Rectal smooth muscle tissue (tissue), 1 donor: ENCODE measurements around the gene CARD19.

Experiments used
- H3K27ac ChIP-seq: one replicate; pipeline ENCODE4 v1.7.0; 2013; ENCODE audit warnings: low read depth, low read length, inconsistent platforms
- H3K27me3 ChIP-seq: one replicate; pipeline ENCODE4 v1.7.0; 2013; ENCODE audit warnings: low read length; ENCODE audit not compliant: control insufficient read depth, insufficient read depth
- H3K36me3 ChIP-seq: one replicate; pipeline ENCODE4 v1.7.0; 2013; ENCODE audit warnings: low read length; ENCODE audit not compliant: control insufficient read depth, insufficient read depth
- H3K4me1 ChIP-seq: one replicate; pipeline ENCODE4 v1.7.0; 2013; ENCODE audit warnings: low read length; ENCODE audit not compliant: control insufficient read depth, insufficient read depth
- H3K4me3 ChIP-seq: one replicate; pipeline ENCODE4 v1.7.0; 2013; ENCODE audit warnings: low read length
- H3K9ac ChIP-seq: one replicate; pipeline ENCODE4 v1.7.0; 2013; ENCODE audit warnings: low read length

The CARD19 gene

DNA sequence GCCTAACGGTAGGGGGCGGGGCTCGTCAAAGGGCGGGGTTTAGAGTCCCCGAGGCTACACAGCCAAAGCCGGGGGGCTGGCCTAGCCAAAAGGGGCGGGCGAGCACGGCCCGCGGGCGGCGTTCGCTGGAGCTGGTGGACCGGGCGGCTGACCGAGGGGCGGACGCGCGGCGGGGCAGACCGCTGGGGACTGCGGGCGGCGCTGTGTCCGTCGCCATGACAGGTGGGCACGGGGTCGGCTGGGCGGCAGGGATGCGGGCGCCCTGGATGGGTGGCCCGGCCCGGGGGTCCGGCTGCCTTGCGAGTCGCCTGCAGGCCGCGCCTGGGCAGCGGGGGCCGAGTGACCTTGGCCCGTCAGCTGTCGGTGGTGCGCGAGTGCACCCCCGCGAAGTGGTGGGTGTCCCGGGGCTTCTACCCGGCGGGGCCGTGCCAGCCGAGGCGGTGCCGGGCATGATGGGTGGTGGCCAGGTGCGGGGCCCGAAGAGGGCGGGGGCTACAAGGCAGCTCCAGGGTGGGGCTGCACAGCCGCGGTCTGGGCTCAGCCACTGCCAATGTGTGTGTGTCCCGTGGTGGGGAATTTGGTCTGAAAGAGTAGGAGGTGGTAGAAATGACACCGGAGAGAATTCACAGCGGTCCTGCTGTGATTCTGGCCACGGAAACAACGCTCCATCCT, at the start of gene CARD19:
Gene CARD19 (plus strand): TSS at position 87 of the 672 bp plus-strand sequence. CDS start 129 bp downstream, at position 216.
- H3K36me3 ChIP-seq, result no peaks in the 10 kb centered on the region
- peak within 1 kb of the TSS; percentile 84 for H3K4me3 ChIP-seq
- peak within 1 kb of the TSS; percentile 95 for H3K27ac ChIP-seq
- H3K27me3 ChIP-seq, result no peaks in the 10 kb centered on the region
- H3K4me1 ChIP-seq, result peaks cover 25% of the 10 kb centered on the region
- peak within 1 kb of the TSS; percentile 74 for H3K9ac ChIP-seq

GRCh38 chr9:93048566-93049448, 47.2 kb upstream of the CARD19 start:
- no peak overlapping the region for H3K4me3 ChIP-seq
- no peaks in the 10 kb centered on the region for H3K27me3 ChIP-seq
- no peak overlapping the region for H3K27ac ChIP-seq
- H3K9ac ChIP-seq, result no peak overlapping the region
- H3K36me3 ChIP-seq, result no peaks in the 10 kb centered on the region
- peaks cover 7% of the 10 kb centered on the region for H3K4me1 ChIP-seq

DNA sequence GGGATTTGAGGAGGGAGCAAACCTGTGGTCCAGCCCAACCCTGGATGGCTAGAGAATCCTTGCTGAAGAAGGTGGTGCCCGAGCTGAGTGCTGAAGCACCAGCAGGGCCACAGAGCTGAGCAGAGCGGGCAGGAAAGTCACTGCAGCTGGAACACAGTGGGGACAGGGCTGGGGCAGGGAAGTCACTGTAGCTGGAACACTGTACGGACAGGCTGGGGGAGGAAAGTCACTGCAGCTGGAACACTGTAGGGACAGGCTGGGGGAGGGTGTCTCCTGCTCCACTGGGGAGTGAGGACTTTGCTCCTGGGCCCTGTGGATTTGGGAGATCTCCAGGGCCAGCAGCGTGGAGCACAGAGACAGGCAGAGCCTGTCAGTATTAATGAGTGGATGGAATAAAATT, 46.5 kb upstream of the CARD19 start:
- H3K36me3 ChIP-seq, result no peaks in the 10 kb centered on the region
- H3K4me3 ChIP-seq, result no peak overlapping the region
- H3K9ac ChIP-seq, result no peak overlapping the region
- no peaks in the 10 kb centered on the region for H3K27me3 ChIP-seq
- peaks cover 7% of the 10 kb centered on the region for H3K4me1 ChIP-seq
- no peak overlapping the region for H3K27ac ChIP-seq

DNA sequence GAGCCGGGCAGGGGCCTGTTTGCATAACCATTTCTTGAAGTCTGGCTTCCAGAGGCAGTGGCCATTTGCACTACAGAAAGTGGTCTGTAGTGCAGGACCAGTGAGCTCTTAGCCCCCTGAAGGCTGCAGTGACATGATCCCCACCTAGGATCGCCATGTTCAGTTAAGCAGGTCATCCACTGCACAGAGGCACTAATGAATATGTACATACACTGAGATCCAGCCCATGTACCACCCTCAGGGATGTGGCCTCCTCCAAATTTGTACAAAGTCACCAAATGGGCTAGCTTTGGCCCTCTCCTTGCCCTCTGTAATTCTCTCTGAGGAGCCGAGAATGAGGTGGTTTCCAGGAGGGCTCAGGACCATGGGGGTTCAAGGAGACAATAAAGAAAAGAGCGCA, 45.8 kb upstream of the CARD19 start:
- H3K27me3 ChIP-seq, result no peaks in the 10 kb centered on the region
- H3K4me1 ChIP-seq, result peaks cover 7% of the 10 kb centered on the region
- H3K9ac ChIP-seq, result no peak overlapping the region
- no peak overlapping the region for H3K4me3 ChIP-seq
- H3K27ac ChIP-seq, result no peak overlapping the region
- H3K36me3 ChIP-seq, result no peaks in the 10 kb centered on the region

- Histone ChIP-seq H3K27me3 (no peaks in the 10 kb centered on the region), H3K4me1 (peaks cover 7% of the 10 kb centered on the region), H3K4me3 (no peak overlapping the region), H3K36me3 (no peaks in the 10 kb centered on the region), H3K9ac (no peak overlapping the region), H3K27ac (no peak overlapping the region)
Measured at GRCh38 chr9:93051680-93052089, 44.3 kb upstream of the CARD19 start.

- peaks cover 7% of the 10 kb centered on the region for H3K4me1 ChIP-seq
- no peaks in the 10 kb centered on the region for H3K27me3 ChIP-seq
- no peak overlapping the region for H3K27ac ChIP-seq
- no peak overlapping the region for H3K9ac ChIP-seq
- no peak overlapping the region for H3K4me3 ChIP-seq
- no peaks in the 10 kb centered on the region for H3K36me3 ChIP-seq
Measured at GRCh38 chr9:93052791-93053540, 43.1 kb upstream of the CARD19 start.

DNA sequence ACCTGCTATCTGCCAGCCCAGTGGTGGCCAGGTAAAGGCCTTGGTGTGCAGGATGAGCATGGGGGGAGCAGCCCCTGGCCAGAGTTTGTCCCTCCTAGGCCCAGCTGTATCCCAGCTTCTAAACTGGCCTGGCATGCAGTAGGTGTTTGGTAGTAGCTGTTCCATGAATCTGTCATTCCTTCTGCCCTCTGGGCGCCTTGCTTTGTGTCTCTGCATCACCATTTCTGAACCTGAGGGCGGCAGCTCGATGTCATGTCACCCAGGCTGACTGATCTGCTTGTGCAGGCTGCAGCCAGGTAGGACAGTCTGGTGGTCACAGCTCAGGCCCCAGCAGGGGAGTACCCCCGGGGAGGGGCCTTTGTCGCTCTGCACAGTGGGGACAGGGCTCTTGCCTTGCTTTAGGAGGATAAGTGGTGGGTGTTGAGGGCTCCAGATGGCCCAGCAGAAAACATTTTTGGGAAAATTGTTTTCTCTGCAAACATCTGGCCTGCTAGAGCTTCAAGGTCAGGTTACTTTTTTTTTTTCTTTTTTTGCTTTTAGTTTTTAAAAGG, 42.2 kb upstream of the CARD19 start:
- no peak overlapping the region for H3K4me3 ChIP-seq
- no peaks in the 10 kb centered on the region for H3K36me3 ChIP-seq
- no peak overlapping the region for H3K27ac ChIP-seq
- H3K27me3 ChIP-seq, result no peaks in the 10 kb centered on the region
- H3K9ac ChIP-seq, result no peak overlapping the region
- peaks cover 7% of the 10 kb centered on the region for H3K4me1 ChIP-seq

- Histone ChIP-seq H3K4me3 (no peak overlapping the region), H3K9ac (no peak overlapping the region), H3K27ac (no peak overlapping the region), H3K4me1 (peaks cover 7% of the 10 kb centered on the region), H3K27me3 (no peaks in the 10 kb centered on the region), H3K36me3 (no peaks in the 10 kb centered on the region)
Measured at GRCh38 chr9:93054758-93055704, 41.0 kb upstream of the CARD19 start.

- peaks cover 3% of the 10 kb centered on the region for H3K4me1 ChIP-seq
- no peak overlapping the region for H3K4me3 ChIP-seq
- no peak overlapping the region for H3K9ac ChIP-seq
- no peaks in the 10 kb centered on the region for H3K27me3 ChIP-seq
- no peaks in the 10 kb centered on the region for H3K36me3 ChIP-seq
- no peak overlapping the region for H3K27ac ChIP-seq
Measured at GRCh38 chr9:93057042-93057702, 38.8 kb upstream of the CARD19 start.

GRCh38 chr9:93057703-93058354, 38.2 kb upstream of the CARD19 start:
- Histone ChIP-seq H3K4me3 (peak overlapping the region; percentile 54), H3K36me3 (no peaks in the 10 kb centered on the region), H3K27ac (no peak overlapping the region)

More at GRCh38 chr9:93057703-93058354, 38.2 kb upstream of the CARD19 start:
- Histone ChIP-seq H3K27me3 (no peaks in the 10 kb centered on the region), H3K9ac (no peak overlapping the region), H3K4me1 (no peaks in the 10 kb centered on the region)
